Loucy (cell line): ENCODE results near the gene SNX21.
A peak's percentile ranks its signal among the peaks of the same experiment; 100 is the strongest.

ENCODE experiments used
- H2AFZ ChIP-seq: fragments of 200-600 bp; sonication (generic); 2 replicates; pipeline ENCODE4 v1.6.0; 2016; ENCODE audit warnings: antibody characterized with exemption, mild to moderate bottlenecking, low read length, moderate library complexity
- H3F3A ChIP-seq: fragments of 200-600 bp; 2 replicates; pipeline ENCODE4 v1.6.0; 2016; ENCODE audit warnings: antibody characterized with exemption, low read depth, mild to moderate bottlenecking
- H3K27me3 ChIP-seq: fragments of 200-600 bp; sonication (generic); 2 replicates; pipeline ENCODE4 v1.6.1; 2014; ENCODE audit warnings: low read length, mild to moderate bottlenecking; ENCODE audit not compliant: insufficient read depth, poor library complexity, severe bottlenecking
- H3K36me3 ChIP-seq: fragments of 200-600 bp; sonication (generic); 2 replicates; pipeline ENCODE4 v1.6.1; 2016; ENCODE audit warnings: low read length; ENCODE audit not compliant: insufficient read depth
- H3K4me1 ChIP-seq: fragments of 200-600 bp; sonication (generic); 2 replicates; pipeline ENCODE4 v1.5.1; 2014; ENCODE audit warnings: low read length, mild to moderate bottlenecking; ENCODE audit not compliant: insufficient read depth, poor library complexity, severe bottlenecking
- H3K4me2 ChIP-seq: fragments of 200-600 bp; sonication (generic); 2 replicates; pipeline ENCODE4 v1.6.0; 2014; ENCODE audit warnings: antibody characterized with exemption, low read length, low read depth, mild to moderate bottlenecking; ENCODE audit not compliant: poor library complexity, severe bottlenecking
- H3K4me3 ChIP-seq: fragments of 200-600 bp; sonication (generic); 2 replicates; pipeline ENCODE4 v1.5.1; 2014; ENCODE audit warnings: low read length, mild to moderate bottlenecking, mixed read lengths; ENCODE audit not compliant: poor library complexity, severe bottlenecking
- H3K79me2 ChIP-seq: fragments of 200-600 bp; sonication (generic); 2 replicates; pipeline ENCODE4 v1.6.1; 2014; ENCODE audit warnings: low read length; ENCODE audit not compliant: insufficient read depth
- H3K9ac ChIP-seq: fragments of 200-600 bp; sonication (generic); 2 replicates; pipeline ENCODE4 v1.6.0; 2014; ENCODE audit warnings: mild to moderate bottlenecking, low read depth, low read length, moderate library complexity; ENCODE audit not compliant: poor library complexity, severe bottlenecking
- H3K9me2 ChIP-seq: fragments of 200-600 bp; sonication (generic); replicated peaks from 2 replicates; pipeline ENCODE4 v1.6.1; 2016; ENCODE audit warnings: low read depth, low read length, mixed read lengths
- H3K9me3 ChIP-seq: fragments of 200-600 bp; sonication (generic); 2 replicates; pipeline ENCODE4 v1.6.1; 2014; ENCODE audit warnings: mild to moderate bottlenecking, antibody characterized with exemption, low read length, low read depth; ENCODE audit not compliant: insufficient read depth
- H4K20me1 ChIP-seq: fragments of 200-600 bp; sonication (generic); 2 replicates; pipeline ENCODE4 v1.6.0; 2014; ENCODE audit warnings: antibody characterized with exemption, low read length, mild to moderate bottlenecking; ENCODE audit not compliant: insufficient read depth, poor library complexity, severe bottlenecking
- EZH2phosphoT487 ChIP-seq: fragments of 200-600 bp; IDR thresholded peaks from 2 replicates; pipeline ENCODE4 v1.6.1; 2018; ENCODE audit warnings: antibody characterized with exemption, mild to moderate bottlenecking, moderate library complexity, borderline replicate concordance
- TF ChIP-seq, protein P1 (sequence below): fragments of 200-600 bp; sonication (generic); conservative IDR thresholded peaks from 2 replicates; pipeline ENCODE4 v1.5.1; 2014; ENCODE audit warnings: mild to moderate bottlenecking, antibody characterized with exemption, low read length

The SNX21 gene

GRCh38 chr20:45882469-45883099, 49.0 kb downstream of the SNX21 start:
- Histone ChIP-seq H2AFZ (no peak overlapping the region), H3K36me3 (peaks cover 20% of the 10 kb centered on the region; the same call in 1 of the 2 replicates), H3K4me1 (peaks cover 36% of the 10 kb centered on the region), H3K4me3 (peak overlapping the region; percentile 96), H3K27me3 (no peaks in the 10 kb centered on the region), H3K79me2 (peaks cover 35% of the 10 kb centered on the region), H3K9ac (no peak overlapping the region), H3K9me2 (no peaks in the 10 kb centered on the region), H3K4me2 (peak overlapping the region; percentile 92), H3F3A (peaks cover 3% of the 10 kb centered on the region; the same call in 1 of the 2 replicates), H4K20me1 (peaks cover 8% of the 10 kb centered on the region), H3K9me3 (no peaks in the 10 kb centered on the region)
- TF ChIP-seq EZH2phosphoT487 = no peak
- TF ChIP-seq, protein P1, sequence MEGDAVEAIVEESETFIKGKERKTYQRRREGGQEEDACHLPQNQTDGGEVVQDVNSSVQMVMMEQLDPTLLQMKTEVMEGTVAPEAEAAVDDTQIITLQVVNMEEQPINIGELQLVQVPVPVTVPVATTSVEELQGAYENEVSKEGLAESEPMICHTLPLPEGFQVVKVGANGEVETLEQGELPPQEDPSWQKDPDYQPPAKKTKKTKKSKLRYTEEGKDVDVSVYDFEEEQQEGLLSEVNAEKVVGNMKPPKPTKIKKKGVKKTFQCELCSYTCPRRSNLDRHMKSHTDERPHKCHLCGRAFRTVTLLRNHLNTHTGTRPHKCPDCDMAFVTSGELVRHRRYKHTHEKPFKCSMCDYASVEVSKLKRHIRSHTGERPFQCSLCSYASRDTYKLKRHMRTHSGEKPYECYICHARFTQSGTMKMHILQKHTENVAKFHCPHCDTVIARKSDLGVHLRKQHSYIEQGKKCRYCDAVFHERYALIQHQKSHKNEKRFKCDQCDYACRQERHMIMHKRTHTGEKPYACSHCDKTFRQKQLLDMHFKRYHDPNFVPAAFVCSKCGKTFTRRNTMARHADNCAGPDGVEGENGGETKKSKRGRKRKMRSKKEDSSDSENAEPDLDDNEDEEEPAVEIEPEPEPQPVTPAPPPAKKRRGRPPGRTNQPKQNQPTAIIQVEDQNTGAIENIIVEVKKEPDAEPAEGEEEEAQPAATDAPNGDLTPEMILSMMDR = no peak

- no peaks in the 10 kb centered on the region for H3K9me2 ChIP-seq
- H2AFZ ChIP-seq = no peak overlapping the region
- H4K20me1 ChIP-seq = peaks cover 8% of the 10 kb centered on the region
- peaks cover 15% of the 10 kb centered on the region; the same call in 1 of the 2 replicates for H3K36me3 ChIP-seq
- no peaks in the 10 kb centered on the region for H3K9me3 ChIP-seq
- H3F3A ChIP-seq = peaks cover 3% of the 10 kb centered on the region; the same call in 1 of the 2 replicates
- H3K4me3 ChIP-seq = no peak overlapping the region
- H3K79me2 ChIP-seq = peaks cover 35% of the 10 kb centered on the region
- H3K4me2 ChIP-seq = peak overlapping the region; percentile 92
- H3K27me3 ChIP-seq = no peaks in the 10 kb centered on the region
- peaks cover 36% of the 10 kb centered on the region for H3K4me1 ChIP-seq
- TF ChIP-seq EZH2phosphoT487 = no peak
- TF ChIP-seq, protein P1 = no peak
- no peak overlapping the region for H3K9ac ChIP-seq
Measured at GRCh38 chr20:45883100-45883469, 49.5 kb downstream of the SNX21 start.

GRCh38 chr20:45886590-45887345, 53.2 kb downstream of the SNX21 start:
- peaks cover 3% of the 10 kb centered on the region; the same call in 1 of the 2 replicates for H3F3A ChIP-seq
- TF ChIP-seq, protein P1 = no peak
- H3K4me1 ChIP-seq = peaks cover 41% of the 10 kb centered on the region
- no peaks in the 10 kb centered on the region for H3K9me2 ChIP-seq
- H3K79me2 ChIP-seq = peaks cover 32% of the 10 kb centered on the region
- no peak overlapping the region for H3K9ac ChIP-seq
- peaks cover 4% of the 10 kb centered on the region for H4K20me1 ChIP-seq
- peaks cover 7% of the 10 kb centered on the region; the same call in 1 of the 2 replicates for H3K36me3 ChIP-seq
- H3K9me3 ChIP-seq = no peaks in the 10 kb centered on the region
- H3K4me2 ChIP-seq = no peak overlapping the region
- no peaks in the 10 kb centered on the region for H3K27me3 ChIP-seq
- H2AFZ ChIP-seq = no peak overlapping the region
- no peak overlapping the region for H3K4me3 ChIP-seq
